Pulmonary artery endothelial cell (primary cell): Measurements from ENCODE around the gene LSP1. TPM values are rescaled to one million over a fixed set of nuclear protein-coding genes. Genes with fewer than 3 reads are reported as not detected.

Source experiments
- total RNA-seq: library from RNA; depleted of rRNA; stranded (reverse); fragments of >200 nt; gene quantifications from 2 replicates; pipeline ENCODE4 v1.2.3, GENCODE V29; 2014

The LSP1 gene
- total RNA-seq, 1 donor from 2014 or later: not detected

Other genes with a start within 250 kb of the LSP1 start
- not detected in 2 replicates for gene KRTAP5-3, start 244.6 kb upstream of the LSP1 start, total RNA-seq
- not detected in 2 replicates for gene KRTAP5-4, start 230.9 kb upstream of the LSP1 start, total RNA-seq
- gene KRTAP5-5, start 223.3 kb upstream of the LSP1 start, total RNA-seq: not detected in 2 replicates
- not detected in 2 replicates for gene KRTAP5-6, start 155.9 kb upstream of the LSP1 start, total RNA-seq
- gene IFITM10, start 102.5 kb upstream of the LSP1 start, total RNA-seq: 0.04 and 0.13 TPM in 2 replicates
- gene CTSD, start 89.2 kb upstream of the LSP1 start, total RNA-seq: 73.0 and 80.3 TPM in 2 replicates
- gene SYT8, start 18.1 kb upstream of the LSP1 start, total RNA-seq: not detected in 2 replicates
- gene TNNI2, start 14.1 kb upstream of the LSP1 start, total RNA-seq: not detected in 2 replicates
- gene PRR33, start 38.8 kb downstream of the LSP1 start, total RNA-seq: not detected in 2 replicates
- gene TNNT3, start 66.6 kb downstream of the LSP1 start, total RNA-seq: not detected in 2 replicates
- gene MRPL23, start 94.2 kb downstream of the LSP1 start, total RNA-seq: 3.5 and 58.7 TPM in 2 replicates
- 0.07 TPM in 1 of 2 replicates, not detected in the other for gene H19, start 144.8 kb downstream of the LSP1 start, total RNA-seq